HCT116 (cell line): Measurements from ENCODE around the gene ZNF578. TPM values are rescaled to one million over a fixed set of nuclear protein-coding genes. Genes with fewer than 3 reads are reported as not detected.

Source experiments
- ATAC-seq: fragments of 200-7000 bp; cut with Tn5 transposase; 2 replicates; pipeline ENCODE4 v1.9.1; 2020; ENCODE audit warnings: mild to moderate bottlenecking, moderate library complexity
- BruUV-seq: library from RNA; stranded (reverse); fragments of 400-500 nt; replicated peaks from 2 replicates; lab custom pipeline; 2021; lab: Mats Ljungman, UMichigan
- CTCF ChIA-PET: fragments of 300-600 bp; sonication (Branson Sonifier 250); formaldehyde crosslinking; loops from one replicate; lab custom pipeline; 2021; ENCODE audit warnings: antibody characterized with exemption; lab: Charles Lee
- POLR2A ChIA-PET: fragments of 300-600, 350-600 bp; sonication (Branson Sonifier 250); formaldehyde crosslinking; loops from one replicate; lab custom pipeline; 2021; ENCODE audit warnings: antibody characterized with exemption; lab: Charles Lee
- RAD21 ChIA-PET, 2 experiments: fragments of 300-600 bp; sonication (Branson Sonifier 250); formaldehyde crosslinking; loops; one replicate each; lab custom pipeline; 2023; ENCODE audit warnings: low total read pairs in 2 of 2; ENCODE audit not compliant: uncharacterized antibody in 2 of 2, unreplicated experiment in 2 of 2, low non-redundant PET in 1 of 2; lab: Charles Lee
- DNase-seq: peaks from one replicate; pipeline ENCODE4 v3.0.0-alpha.2; 2010; ENCODE audit warnings: low read depth, low spot score
- H2AFZ ChIP-seq: fragments of 200-600 bp; shearing (Covaris generic), sonication (generic); 2 replicates; pipeline ENCODE4 v1.6.1; 2017; ENCODE audit warnings: low read depth, mixed run types, mixed read lengths, antibody characterized with exemption, low read length; ENCODE audit not compliant: poor library complexity, severe bottlenecking
- H3K27ac ChIP-seq: 2 replicates; pipeline ENCODE4 v1.5.1; 2012; ENCODE audit warnings: low read depth, low read length
- H3K27me3 ChIP-seq: fragments of 200-600 bp; sonication (generic); 2 replicates; pipeline ENCODE4 v1.6.1; 2016; ENCODE audit warnings: mixed run types, low read length, mixed read lengths; ENCODE audit not compliant: insufficient read depth
- H3K36me3 ChIP-seq, 2 experiments: fragments of 200-500 bp in 1 of 2; fragments of 200-600 bp in 1 of 2; sonication (Bioruptor generic) in 1 of 2; sonication (generic) in 1 of 2; 2 replicates each; pipeline versions ENCODE4 v1.5.1 to v1.6.1; 2014 to 2016; ENCODE audit warnings: low read length in 2 of 2, inconsistent platforms in 1 of 2, mixed read lengths in 1 of 2, mixed run types in 1 of 2; ENCODE audit not compliant: insufficient read depth in 2 of 2, control insufficient read depth in 1 of 2
- H3K4me1 ChIP-seq, 2 experiments: fragments of 200-600 bp in 1 of 2; sonication (generic) in 1 of 2; 2 replicates each; pipeline versions ENCODE4 v1.5.1 to v1.6.1; 2012 to 2017; ENCODE audit warnings: low read length in 2 of 2, inconsistent platforms in 1 of 2, mild to moderate bottlenecking in 1 of 2, mixed read lengths in 1 of 2, mixed run types in 1 of 2, moderate library complexity in 1 of 2; ENCODE audit not compliant: insufficient read depth in 2 of 2, control insufficient read depth in 1 of 2
- H3K4me2 ChIP-seq: fragments of 200-600 bp; sonication (generic); 2 replicates; pipeline ENCODE4 v1.6.1; 2017; ENCODE audit warnings: mixed run types, low read length, mixed read lengths
- H3K4me3 ChIP-seq, 2 experiments: fragments of 200-600 bp in 1 of 2; sonication (generic) in 1 of 2; replicated peaks in 1 of 2; 2 replicates each; pipeline ENCODE4 v1.5.1; 2011 to 2016; ENCODE audit warnings: low read length in 2 of 2, control low read depth in 1 of 2, low read depth in 1 of 2, mild to moderate bottlenecking in 1 of 2, mixed read lengths in 1 of 2, mixed run types in 1 of 2
- H3K79me2 ChIP-seq: fragments of 200-600 bp; sonication (generic); 2 replicates; pipeline ENCODE4 v1.6.1; 2017; ENCODE audit warnings: mild to moderate bottlenecking, mixed run types, low read length, moderate library complexity, mixed read lengths; ENCODE audit not compliant: insufficient read depth
- H3K9ac ChIP-seq: fragments of 200-600 bp; sonication (generic); 2 replicates; pipeline ENCODE4 v1.6.1; 2016; ENCODE audit warnings: low read length, mixed read lengths
- H3K9me2 ChIP-seq: fragments of 200-600 bp; sonication (generic), shearing (Covaris generic); 2 replicates; pipeline ENCODE4 v1.6.1; 2017; ENCODE audit warnings: mixed run types, mild to moderate bottlenecking, moderate library complexity; ENCODE audit not compliant: insufficient read depth
- H3K9me3 ChIP-seq, 2 experiments: fragments of 200-500 bp in 1 of 2; fragments of 200-600 bp in 1 of 2; sonication (Bioruptor generic) in 1 of 2; sonication (generic) in 1 of 2; 2 replicates each; pipeline ENCODE4 v1.6.1; 2014 to 2017; ENCODE audit warnings: low read length in 2 of 2, mixed read lengths in 2 of 2, inconsistent platforms in 1 of 2, low read depth in 1 of 2, mild to moderate bottlenecking in 1 of 2, mixed run types in 1 of 2, moderate library complexity in 1 of 2; ENCODE audit not compliant: control insufficient read depth in 1 of 2, insufficient read depth in 1 of 2
- H4K20me1 ChIP-seq: fragments of 200-600 bp; sonication (generic), shearing (Covaris generic); 2 replicates; pipeline ENCODE4 v1.6.1; 2017; ENCODE audit warnings: mixed run types, mild to moderate bottlenecking, moderate library complexity; ENCODE audit not compliant: insufficient read depth
- CBX3 ChIP-seq: IDR thresholded peaks from 2 replicates; pipeline ENCODE4 v1.6.1; 2012; ENCODE audit warnings: low read depth
- CEBPB ChIP-seq: IDR thresholded peaks from 2 replicates; pipeline ENCODE4 v1.6.1; 2012; ENCODE audit warnings: low read depth
- CTCF ChIP-seq, 3 experiments: fragments of 200-600 bp in 1 of 3; sonication (generic) in 1 of 3; IDR thresholded peaks in 2 of 3; conservative IDR thresholded peaks in 1 of 3; 2 replicates each; pipeline ENCODE4 v1.5.1; 2012 to 2017; ENCODE audit warnings: low read depth in 2 of 3, low read length in 2 of 3, antibody characterized with exemption in 1 of 3, borderline replicate concordance in 1 of 3, control low read depth in 1 of 3, mild to moderate bottlenecking in 1 of 3, mixed read lengths in 1 of 3, mixed run types in 1 of 3, moderate library complexity in 1 of 3; ENCODE audit not compliant: insufficient read depth in 1 of 3
- EGR1 ChIP-seq: IDR thresholded peaks from 2 replicates; pipeline ENCODE4 v1.6.1; 2012; ENCODE audit warnings: low read depth
- ELF1 ChIP-seq: IDR thresholded peaks from 2 replicates; pipeline ENCODE4 v1.6.1; 2012; ENCODE audit warnings: low read depth, borderline replicate concordance
- EZH2 ChIP-seq: fragments of 200-600 bp; sonication (generic); IDR thresholded peaks from 2 replicates; pipeline ENCODE4 v1.6.1; 2017; ENCODE audit warnings: antibody characterized with exemption, mixed run types
- EZH2phosphoT487 ChIP-seq: fragments of 200-600 bp; IDR thresholded peaks from 2 replicates; pipeline ENCODE4 v1.6.1; 2018; ENCODE audit warnings: antibody characterized with exemption, borderline replicate concordance
- JUND ChIP-seq: IDR thresholded peaks from 2 replicates; pipeline ENCODE4 v1.6.1; 2012
- MAX ChIP-seq: IDR thresholded peaks from 2 replicates; pipeline ENCODE4 v1.6.1; 2012
- POLR2A ChIP-seq: IDR thresholded peaks from 2 replicates; pipeline ENCODE4 v1.7.0; 2011; ENCODE audit warnings: borderline replicate concordance; ENCODE audit not compliant: insufficient read depth, insufficient read length; ENCODE audit errors: extremely low read depth
- POLR2AphosphoS5 ChIP-seq: IDR thresholded peaks from 2 replicates; pipeline ENCODE4 v1.6.1; 2011; ENCODE audit warnings: mild to moderate bottlenecking, low read depth, low read length, moderate library complexity
- RAD21 ChIP-seq: IDR thresholded peaks from 2 replicates; pipeline ENCODE4 v1.6.1; 2012; ENCODE audit warnings: low read depth, mild to moderate bottlenecking
- SP1 ChIP-seq: IDR thresholded peaks from 2 replicates; pipeline ENCODE4 v1.6.1; 2012; ENCODE audit warnings: low read depth
- SRF ChIP-seq: IDR thresholded peaks from 2 replicates; pipeline ENCODE4 v1.6.1; 2012; ENCODE audit warnings: low read depth
- TCF7L2 ChIP-seq: IDR thresholded peaks from 2 replicates; pipeline ENCODE4 v1.7.0; 2011; ENCODE audit warnings: borderline replicate concordance, inconsistent platforms; ENCODE audit not compliant: insufficient read depth, insufficient read length; ENCODE audit errors: extremely low read depth
- YY1 ChIP-seq: IDR thresholded peaks from 2 replicates; pipeline ENCODE4 v1.6.1; 2011; ENCODE audit warnings: low read length, low read depth, moderate library complexity, mild to moderate bottlenecking; ENCODE audit not compliant: insufficient replicate concordance; ENCODE audit errors: extremely low read depth
- ZBTB33 ChIP-seq: IDR thresholded peaks from 2 replicates; pipeline ENCODE4 v1.6.1; 2011; ENCODE audit warnings: mild to moderate bottlenecking, low read length, moderate library complexity; ENCODE audit not compliant: insufficient replicate concordance; ENCODE audit errors: extremely low read depth
- ZNF274 ChIP-seq: fragments of 200-500 bp; sonication (Bioruptor generic); IDR thresholded peaks from 2 replicates; pipeline ENCODE4 v1.6.1; 2014; ENCODE audit warnings: mild to moderate bottlenecking, low read depth, low read length, inconsistent platforms
- intact Hi-C: fragments of 100-400 bp; cut with micrococcal nuclease; formaldehyde crosslinking; loops from 2 replicates; pipeline ENCODE4 v1.10.0; 2022
- total RNA-seq: library from RNA; stranded (reverse); gene quantifications from one replicate; pipeline ENCODE4 v1.2.1, GENCODE V29; 2021; ENCODE audit not compliant: unreplicated experiment

ZNF578 gene
- total RNA-seq, 1 experiment from 2014 or later = not detected

GRCh38 chr19:52410276-52410675, 43.1 kb upstream of the ZNF578 start:
- Histone ChIP-seq H3K4me3 (no peak overlapping the region), H3K79me2 (no peaks in the 10 kb centered on the region), H3K4me1 (no peaks in the 10 kb centered on the region), H3K4me2 (no peak overlapping the region), H2AFZ (no peak overlapping the region), H3K36me3 (no peaks in the 10 kb centered on the region), H3K9me2 (no peaks in the 10 kb centered on the region), H3K27me3 (no peaks in the 10 kb centered on the region), H4K20me1 (no peaks in the 10 kb centered on the region), H3K9me3 (peaks cover 5 to 21% of the 10 kb centered on the region in 2 experiments; a peak in 2 of 4 replicates), H3K9ac (no peak overlapping the region)
- intact Hi-C loops = no loop called here
- BruUV-seq = no TSS peak
- POLR2A ChIA-PET = no interaction called here
- CTCF ChIA-PET = no interaction called here
- RAD21 ChIA-PET = no interaction called here
- DNase-seq (no peak), ATAC-seq (no peak)
- TF ChIP-seq RAD21 (no peak), POLR2A (no peak), EGR1 (no peak)
- TF ChIP-seq, all 23 proteins: peak for 0
- no peak overlapping the region for H3K27ac ChIP-seq

- Histone ChIP-seq H3K4me1 (no peaks in the 10 kb centered on the region), H3K9me2 (no peaks in the 10 kb centered on the region), H3K36me3 (no peaks in the 10 kb centered on the region), H3K27ac (no peak overlapping the region), H3K4me3 (no peak overlapping the region), H3K79me2 (no peaks in the 10 kb centered on the region), H3K9me3 (peaks cover 3 to 39% of the 10 kb centered on the region in 2 experiments; a peak in 2 of 4 replicates), H3K27me3 (no peaks in the 10 kb centered on the region), H3K9ac (no peak overlapping the region), H2AFZ (no peak overlapping the region), H3K4me2 (no peak overlapping the region), H4K20me1 (no peaks in the 10 kb centered on the region)
- ChIA-PET RAD21 (no interaction called here), CTCF (no interaction called here), POLR2A (no interaction called here)
- no peak for DNase-seq
- no TSS peak for BruUV-seq
- intact Hi-C loops = no loop called here
- no peak for ATAC-seq
- TF ChIP-seq EZH2phosphoT487 (no peak), SP1 (no peak), CTCF (IDR thresholded peaks at IDR 0.05 in 2 of 3, conservative IDR thresholded peaks at IDR 0.05 in 1 of 3; ENCODE audit: borderline replicate concordance in 1 of 3, insufficient read depth in 1 of 3, low read depth in 2 of 3, low read length in 2 of 3) (no peak), SRF (no peak), TCF7L2 (no peak), EZH2 (no peak), ELF1 (no peak), ZNF274 (no peak), POLR2AphosphoS5 (no peak), EGR1 (no peak), JUND (no peak), CEBPB (no peak), YY1 (no peak), RAD21 (no peak), CBX3 (no peak), MAX (no peak), ZBTB33 (no peak)
Measured at GRCh38 chr19:52415711-52416110, 37.6 kb upstream of the ZNF578 start.
